ENCODE results near the gene COX19.

COX19 gene

DNA sequence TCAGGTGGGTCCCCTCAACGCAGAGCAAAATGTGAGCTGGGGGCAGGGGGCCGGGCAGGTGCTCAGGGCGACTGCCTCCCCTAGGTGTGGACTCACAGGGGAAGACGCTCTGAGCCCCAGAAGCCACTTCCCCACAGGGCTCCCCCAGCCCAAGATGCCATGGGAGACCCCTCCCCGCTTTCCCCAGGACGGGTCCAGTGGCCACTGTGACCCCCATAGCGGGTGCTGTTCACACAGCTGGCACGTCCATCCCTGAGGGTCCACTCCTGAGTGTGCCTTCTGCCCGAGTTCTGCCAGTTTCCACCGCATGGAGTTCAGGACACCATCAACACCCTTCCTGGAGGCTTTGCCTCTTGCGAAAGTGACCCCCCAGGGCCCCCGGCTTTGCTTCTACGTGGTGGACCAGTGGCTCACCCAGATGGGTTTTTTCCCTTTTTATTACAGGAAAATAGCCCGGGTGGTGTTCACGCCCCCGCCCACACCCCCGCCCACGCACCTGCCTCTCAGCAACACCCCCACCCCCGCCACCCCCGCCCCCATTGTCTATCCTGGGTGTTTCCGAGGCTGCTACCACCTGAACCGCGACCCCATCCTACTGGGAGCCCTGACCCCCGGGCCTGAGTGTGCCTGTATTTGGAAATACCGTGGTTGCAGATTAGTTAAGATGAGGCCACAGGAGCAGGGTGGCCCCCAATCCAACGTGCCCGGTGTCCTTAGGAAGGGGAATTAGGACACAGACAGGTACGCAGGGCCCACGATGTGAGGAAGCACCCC lies 52.8 kb downstream of the COX19 start:
- peak; percentile 43 for DNase-seq

DNA sequence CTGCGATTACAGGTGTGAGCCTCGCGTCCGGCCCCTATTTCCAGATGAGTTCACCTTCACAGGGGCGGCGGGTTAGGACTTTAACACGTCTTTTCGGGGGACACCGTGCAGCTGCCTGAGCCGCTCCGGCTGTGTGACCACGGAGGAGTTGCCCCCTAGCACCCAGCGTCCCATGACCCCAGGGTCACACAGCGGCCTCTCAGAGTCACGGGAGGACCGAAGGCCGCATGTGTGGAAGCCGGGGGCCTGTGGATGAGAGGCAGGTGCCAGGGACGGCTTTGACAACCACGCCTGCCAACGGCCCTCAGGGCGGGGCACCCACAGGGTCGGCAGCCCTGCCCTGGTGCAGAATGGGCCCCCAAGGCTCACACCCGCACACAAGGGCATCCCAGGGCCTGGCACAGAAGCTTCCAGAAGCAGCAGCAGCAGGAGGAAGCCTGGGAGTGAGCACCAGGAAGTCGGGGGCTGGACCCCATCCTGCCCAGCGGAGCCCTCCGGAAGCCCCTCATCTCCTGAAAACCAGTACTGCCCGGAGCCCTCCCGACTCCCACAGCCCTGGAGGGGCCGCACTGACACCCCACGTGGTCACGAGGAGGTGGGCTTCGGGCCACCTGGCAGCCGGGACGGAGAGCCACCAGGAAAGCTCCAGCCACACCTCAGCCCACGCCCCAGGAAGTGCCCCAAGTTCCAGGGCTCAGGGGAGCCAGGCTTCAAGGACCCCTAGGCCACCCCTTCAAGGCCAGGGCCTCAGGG lies 53.6 kb downstream of the COX19 start:
- DNase-seq: no peak

DNA sequence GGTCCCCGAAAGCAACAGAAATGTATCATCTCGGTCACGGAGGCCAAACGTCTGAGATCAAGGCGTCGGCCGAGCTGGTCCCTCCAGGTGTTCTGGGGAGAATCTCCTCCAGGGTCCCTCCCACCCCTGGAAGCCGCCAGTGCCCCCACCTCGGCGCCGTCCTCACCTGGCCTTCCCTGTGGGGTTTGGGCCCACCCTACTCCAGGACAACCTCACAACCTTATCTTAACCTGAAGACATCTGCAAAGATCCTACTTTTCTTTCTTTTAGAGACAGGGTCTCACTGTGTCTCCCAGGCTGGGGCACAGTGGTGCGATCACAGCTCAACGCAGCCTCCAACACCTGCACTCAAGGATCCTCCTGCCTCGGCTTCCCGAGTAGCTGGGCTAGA lies 54.3 kb downstream of the COX19 start:
- DNase-seq: no peak

DNA sequence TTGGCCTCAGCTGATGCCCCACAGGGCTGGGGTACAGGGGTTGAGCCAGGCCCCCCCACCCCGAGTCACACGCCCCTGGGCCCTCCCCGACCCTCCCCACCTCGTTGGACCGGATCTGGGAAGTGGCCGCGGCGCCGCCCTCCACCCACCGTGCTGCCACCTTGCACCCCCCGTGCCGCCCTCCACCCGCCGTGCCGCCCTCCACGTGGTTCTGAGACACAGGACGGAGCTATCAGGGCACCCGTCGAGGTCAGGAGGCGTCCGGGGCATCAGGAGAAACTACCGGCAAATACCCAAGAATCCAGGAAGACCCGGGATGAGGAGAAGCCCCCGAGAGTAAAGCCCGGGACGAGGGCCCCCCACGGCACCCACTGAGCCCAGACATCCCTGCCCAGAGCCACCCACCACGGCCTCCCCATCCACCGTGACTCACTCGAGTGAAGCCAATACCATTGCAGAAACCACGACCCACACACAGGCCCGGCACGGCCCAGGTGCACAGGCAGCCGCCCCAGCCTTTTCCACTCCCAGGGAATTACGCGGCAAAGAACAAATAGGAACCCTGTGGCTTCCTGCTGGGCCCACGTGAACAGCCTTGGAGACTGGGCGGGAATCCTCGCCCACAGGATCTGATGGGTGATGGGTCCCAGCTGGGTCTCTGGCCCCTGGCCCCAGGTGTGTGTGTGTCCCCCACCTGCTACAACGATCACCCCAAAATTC lies 54.8 kb downstream of the COX19 start:
- DNase-seq: no peak

- no peak for DNase-seq
These were observed 55.4 kb downstream of the COX19 start for GRCh38 chr7:919924-920341.

GRCh38 chr7:919114-919442 lies 56.3 kb downstream of the COX19 start:
- no peak for DNase-seq

GRCh38 chr7:918441-919113 lies 56.8 kb downstream of the COX19 start:
- DNase-seq: no peak

DNA sequence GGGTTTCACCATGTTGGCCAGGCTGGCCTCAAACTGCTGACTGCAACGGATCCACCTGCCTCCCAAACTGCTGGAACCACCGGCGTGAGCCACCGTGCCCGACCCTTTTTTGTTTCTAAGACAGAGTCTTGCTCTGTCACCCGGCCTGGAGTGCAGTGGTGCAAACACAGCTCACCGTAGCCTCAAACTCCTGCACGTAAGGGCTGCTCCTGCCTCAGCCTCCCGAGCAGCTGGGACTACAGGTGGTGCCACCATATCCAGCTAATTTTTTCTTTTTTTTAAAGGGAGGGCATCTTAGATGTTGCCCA lies 57.3 kb downstream of the COX19 start:
- DNase-seq: no peak

GRCh38 chr7:917255-918117 lies 57.9 kb downstream of the COX19 start:
- no peak for DNase-seq

DNA sequence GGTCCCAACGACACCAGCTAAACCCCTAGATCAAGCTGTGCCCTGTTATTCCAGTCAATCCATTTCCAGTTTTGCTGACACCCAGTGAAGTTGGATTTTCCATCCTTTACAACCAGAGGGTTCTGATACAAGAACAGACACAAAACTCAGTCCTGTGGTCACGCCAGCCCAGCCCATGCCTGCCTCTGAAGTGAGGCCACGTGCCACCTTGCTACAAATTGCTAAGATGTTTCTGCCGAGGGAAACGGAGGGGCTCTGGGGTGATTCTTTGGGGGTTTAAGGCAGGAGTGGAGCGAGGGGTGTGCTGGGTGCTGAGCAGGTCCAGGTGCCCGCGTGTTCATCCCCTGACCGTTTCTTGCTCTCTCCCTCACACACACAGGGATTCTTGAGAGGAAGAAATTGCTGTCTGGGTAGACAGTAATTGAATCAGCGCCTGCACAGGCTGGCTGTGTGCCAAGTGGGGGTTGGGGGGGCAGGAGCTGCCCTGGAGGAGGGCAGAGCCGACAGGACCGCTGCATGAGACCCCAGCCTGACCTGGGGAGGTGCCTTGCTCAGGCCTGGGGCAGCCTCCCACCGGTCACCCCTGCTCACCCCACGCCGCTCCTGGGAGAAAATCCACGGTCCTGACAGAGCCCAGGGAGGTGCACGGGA lies 58.9 kb downstream of the COX19 start:
- no peak for DNase-seq

All from CD4-positive, alpha-beta T cell treated with Interleukin-4 for 4 hours (primary cell).